Stimulated activated naive CD8-positive, alpha-beta T cell treated with anti-CD3 and anti-CD28 coated beads, Interleukin-15, amount 100 ng/mL, for 72 hours (primary cell): Measurements from ENCODE around the gene ZNF787.

Source experiments
- ATAC-seq: fragments of 150-1000 bp; cut with Tn5 transposase; 2 replicates; pipeline ENCODE4 v1.10.0; 2021; ENCODE audit warnings: mild to moderate bottlenecking, moderate library complexity
- DNase-seq, 2 donors: peaks; one replicate each; pipeline ENCODE4 v3.0.0; 2021 to 2022
- H3K27ac Mint-ChIP-seq, 2 donors: one replicate each; pipeline ENCODE4 v1.8.0; 2022; ENCODE audit warnings: mild to moderate bottlenecking in 2 of 2, mixed read lengths in 2 of 2, moderate library complexity in 2 of 2
- H3K27me3 Mint-ChIP-seq: one replicate; pipeline ENCODE4 v1.8.0; 2022; ENCODE audit warnings: mixed read lengths
- H3K4me1 Mint-ChIP-seq: one replicate; pipeline ENCODE4 v1.8.0; 2022; ENCODE audit warnings: mild to moderate bottlenecking, mixed read lengths
- H3K4me3 Mint-ChIP-seq, 2 donors: one replicate each; pipeline ENCODE4 v1.8.0; 2022; ENCODE audit warnings: mild to moderate bottlenecking in 2 of 2, mixed read lengths in 2 of 2, moderate library complexity in 1 of 2
- H3K9me3 Mint-ChIP-seq, 2 donors: one replicate each; pipeline ENCODE4 v1.8.0; 2022; ENCODE audit warnings: mixed read lengths in 2 of 2

Gene ZNF787

GRCh38 chr19:56092685-56093631 is 28.1 kb downstream of the ZNF787 start:
- no peak for DNase-seq
- Mint-ChIP-seq H3K9me3 (peaks cover 0 to 14% of the 10 kb centered on the region in 2 donors), H3K4me1 (peaks cover 16% of the 10 kb centered on the region), H3K4me3 (no peak overlapping the region), H3K27me3 (no peaks in the 10 kb centered on the region), H3K27ac (peak overlapping the region in 1 of 2 donors; percentile 61)
- ATAC-seq: no peak

- H3K27ac Mint-ChIP-seq: no peak overlapping the region
- H3K27me3 Mint-ChIP-seq: no peaks in the 10 kb centered on the region
- ATAC-seq: no peak
- H3K4me3 Mint-ChIP-seq: no peak overlapping the region
- peaks cover 0 to 14% of the 10 kb centered on the region in 2 donors for H3K9me3 Mint-ChIP-seq
- no peak for DNase-seq
- peaks cover 16% of the 10 kb centered on the region for H3K4me1 Mint-ChIP-seq
Measured at GRCh38 chr19:56091751-56092546, 29.1 kb downstream of the ZNF787 start.

- Mint-ChIP-seq H3K4me3 (no peak overlapping the region), H3K9me3 (peaks cover 0 to 14% of the 10 kb centered on the region in 2 donors), H3K27me3 (no peaks in the 10 kb centered on the region), H3K27ac (peak overlapping the region in 1 of 2 donors; percentile 81), H3K4me1 (peaks cover 19% of the 10 kb centered on the region)
- no peak for ATAC-seq
- DNase-seq: no peak
Measured at GRCh38 chr19:56091066-56091490, 30.0 kb downstream of the ZNF787 start.

- Mint-ChIP-seq H3K4me1 (peaks cover 24% of the 10 kb centered on the region), H3K9me3 (peaks cover 0 to 14% of the 10 kb centered on the region in 2 donors), H3K27me3 (no peaks in the 10 kb centered on the region), H3K27ac (no peak overlapping the region), H3K4me3 (no peak overlapping the region)
- DNase-seq: no peak
- ATAC-seq: no peak
Measured at GRCh38 chr19:56089344-56089743, 31.8 kb downstream of the ZNF787 start.

GRCh38 chr19:56088497-56089215 is 32.4 kb downstream of the ZNF787 start:
- DNase-seq (no peak), ATAC-seq (no peak)
- Mint-ChIP-seq H3K4me3 (no peak overlapping the region), H3K27ac (no peak overlapping the region), H3K4me1 (peaks cover 24% of the 10 kb centered on the region), H3K9me3 (peaks cover 0 to 13% of the 10 kb centered on the region in 2 donors), H3K27me3 (no peaks in the 10 kb centered on the region)

GRCh38 chr19:56087647-56088496 is 33.2 kb downstream of the ZNF787 start:
- Mint-ChIP-seq H3K9me3 (peaks cover 0 to 5% of the 10 kb centered on the region in 2 donors), H3K4me1 (peaks cover 18% of the 10 kb centered on the region), H3K27ac (no peak overlapping the region), H3K27me3 (no peaks in the 10 kb centered on the region), H3K4me3 (no peak overlapping the region)
- peak; percentile 64 for ATAC-seq
- no peak for DNase-seq

- DNase-seq (no peak), ATAC-seq (no peak)
- Mint-ChIP-seq H3K4me1 (peaks cover 9% of the 10 kb centered on the region), H3K4me3 (no peak overlapping the region), H3K27me3 (peaks cover 4% of the 10 kb centered on the region), H3K27ac (no peak overlapping the region), H3K9me3 (no peaks in the 10 kb centered on the region)
Measured at GRCh38 chr19:56086671-56087430, 34.2 kb downstream of the ZNF787 start.

GRCh38 chr19:56085571-56086275 is 35.4 kb downstream of the ZNF787 start:
- DNase-seq (no peak), ATAC-seq (peak; percentile 38)
- Mint-ChIP-seq H3K4me3 (no peak overlapping the region), H3K9me3 (no peaks in the 10 kb centered on the region), H3K27ac (peak overlapping the region in 1 of 2 donors; percentile 48), H3K27me3 (peaks cover 15% of the 10 kb centered on the region), H3K4me1 (peaks cover 20% of the 10 kb centered on the region)

- no peak overlapping the region for H3K4me3 Mint-ChIP-seq
- ATAC-seq (no peak), DNase-seq (no peak)
- peaks cover 18% of the 10 kb centered on the region for H3K27me3 Mint-ChIP-seq
- no peaks in the 10 kb centered on the region for H3K9me3 Mint-ChIP-seq
- peak overlapping the region in 1 of 2 donors; percentile 82 for H3K27ac Mint-ChIP-seq
- peaks cover 22% of the 10 kb centered on the region for H3K4me1 Mint-ChIP-seq
Measured at GRCh38 chr19:56084835-56085536, 36.1 kb downstream of the ZNF787 start.

- no peak overlapping the region for H3K4me3 Mint-ChIP-seq
- no peak overlapping the region for H3K27ac Mint-ChIP-seq
- ATAC-seq: no peak
Measured at GRCh38 chr19:56083668-56084067, 37.4 kb downstream of the ZNF787 start.

GRCh38 chr19:56080669-56081401 is 40.3 kb downstream of the ZNF787 start:
- Mint-ChIP-seq H3K27ac (no peak overlapping the region), H3K27me3 (peaks cover 18% of the 10 kb centered on the region), H3K9me3 (no peaks in the 10 kb centered on the region), H3K4me1 (peaks cover 16% of the 10 kb centered on the region), H3K4me3 (peak overlapping the region; percentile 69 to 82)
- DNase-seq (peak; percentile 71), ATAC-seq (peak; percentile 78)

More at GRCh38 chr19:56083668-56084067, 37.4 kb downstream of the ZNF787 start:
- Mint-ChIP-seq H3K27me3 (peaks cover 18% of the 10 kb centered on the region), H3K4me1 (peaks cover 22% of the 10 kb centered on the region), H3K9me3 (no peaks in the 10 kb centered on the region)
- no peak for DNase-seq

- DNase-seq (no peak), ATAC-seq (no peak)
- Mint-ChIP-seq H3K4me1 (peaks cover 13% of the 10 kb centered on the region), H3K4me3 (no peak overlapping the region), H3K9me3 (no peaks in the 10 kb centered on the region), H3K27ac (no peak overlapping the region), H3K27me3 (peaks cover 18% of the 10 kb centered on the region)
Measured at GRCh38 chr19:56079609-56080008, 41.5 kb downstream of the ZNF787 start.
